Measurements from ENCODE around the gene GLI1. TPM values are rescaled to one million over a fixed set of nuclear protein-coding genes. Genes with fewer than 3 reads are reported as not detected.
"Not testable (repeated sequence)": the region's sequence is repeated elsewhere in the genome, so short reads cannot be mapped to it uniquely, and the experiment has no call there.

GLI1 gene
- total RNA-seq, 1 donor from 2014 or later: 1.3 TPM

GRCh38 chr12:57517718-57518117, 58.1 kb downstream of the GLI1 start:
- intact Hi-C loops (cut with micrococcal nuclease); H3K27ac Mint-ChIP-seq; DNase-seq (ENCODE audit: low spot score); H3K9me3 Mint-ChIP-seq; H3K27me3 Mint-ChIP-seq (ENCODE audit: low read depth); H3K4me3 Mint-ChIP-seq (ENCODE audit: low read depth): not testable (repeated sequence)
- H3K4me1 Mint-ChIP-seq (ENCODE audit: low read depth): peaks cover 27% of the 10 kb centered on the region
- H3K36me3 Mint-ChIP-seq (ENCODE audit: low read depth): peaks cover 70% of the 10 kb centered on the region

GRCh38 chr12:57518176-57518919, 58.8 kb downstream of the GLI1 start:
- Mint-ChIP-seq H3K36me3 (ENCODE audit: low read depth) (peaks cover 64% of the 10 kb centered on the region), H3K4me1 (ENCODE audit: low read depth) (peaks cover 27% of the 10 kb centered on the region), H3K9me3 (no peaks in the 10 kb centered on the region), H3K27ac (peak overlapping the region; percentile 4), H3K27me3 (ENCODE audit: low read depth) (no peaks in the 10 kb centered on the region), H3K4me3 (ENCODE audit: low read depth) (peak overlapping the region; percentile 91)
- intact Hi-C loops (cut with micrococcal nuclease): no loop called here
- no peak for DNase-seq (ENCODE audit: low spot score)

GRCh38 chr12:57518920-57519795, 59.6 kb downstream of the GLI1 start:
- Mint-ChIP-seq H3K9me3 (no peaks in the 10 kb centered on the region), H3K4me1 (ENCODE audit: low read depth) (peaks cover 35% of the 10 kb centered on the region), H3K27ac (peak overlapping the region; percentile 100), H3K27me3 (ENCODE audit: low read depth) (no peaks in the 10 kb centered on the region), H3K4me3 (ENCODE audit: low read depth) (peak overlapping the region; percentile 91), H3K36me3 (ENCODE audit: low read depth) (peaks cover 65% of the 10 kb centered on the region)
- intact Hi-C loops (cut with micrococcal nuclease): no loop called here
- DNase-seq (ENCODE audit: low spot score): no peak

GRCh38 chr12:57519796-57520052, 60.1 kb downstream of the GLI1 start:
- peaks cover 40% of the 10 kb centered on the region for H3K4me1 Mint-ChIP-seq (ENCODE audit: low read depth)
- intact Hi-C loops (cut with micrococcal nuclease): loop anchor here (1.0 to 5.0 kb wide), 6 partner anchors 28 to 432 kb away; partner anchors contain the start of genes ARHGAP9, CTDSP2, DCTN2 and GLI1
- H3K27ac Mint-ChIP-seq: peak overlapping the region; percentile 100
- no peaks in the 10 kb centered on the region for H3K27me3 Mint-ChIP-seq (ENCODE audit: low read depth)
- no peaks in the 10 kb centered on the region for H3K9me3 Mint-ChIP-seq
- DNase-seq (ENCODE audit: low spot score): peak; percentile 39
- H3K4me3 Mint-ChIP-seq (ENCODE audit: low read depth): peak overlapping the region; percentile 91
- peaks cover 65% of the 10 kb centered on the region for H3K36me3 Mint-ChIP-seq (ENCODE audit: low read depth)

- Mint-ChIP-seq H3K27ac (peak within 1 kb of the TSS; percentile 100), H3K9me3 (no peaks in the 10 kb centered on the region), H3K4me1 (ENCODE audit: low read depth) (peaks cover 42% of the 10 kb centered on the region), H3K4me3 (ENCODE audit: low read depth) (peak within 1 kb of the TSS; percentile 91), H3K36me3 (ENCODE audit: low read depth) (peaks cover 59% of the 10 kb centered on the region), H3K27me3 (ENCODE audit: low read depth) (no peaks in the 10 kb centered on the region)
- peak; percentile 99 for DNase-seq (ENCODE audit: low spot score)
- intact Hi-C loops (cut with micrococcal nuclease): loop anchor here (1.0 to 5.0 kb wide), 6 partner anchors 27 to 433 kb away; partner anchors contain the start of genes ARHGAP9, CTDSP2, DCTN2 and GLI1
These were observed 60.7 kb downstream of the GLI1 start, which contains the start of gene DDIT3 for GRCh38 chr12:57520053-57520818. DDIT3 (minus strand) TSS chr12:57520514; CDS start chr12:57517406, 3,108 bp downstream.

GRCh38 chr12:57521525-57522010, 62.0 kb downstream of the GLI1 start:
- no peaks in the 10 kb centered on the region for H3K9me3 Mint-ChIP-seq
- peak overlapping the region; percentile 100 for H3K27ac Mint-ChIP-seq
- peaks cover 42% of the 10 kb centered on the region for H3K4me1 Mint-ChIP-seq (ENCODE audit: low read depth)
- no peaks in the 10 kb centered on the region for H3K27me3 Mint-ChIP-seq (ENCODE audit: low read depth)
- peaks cover 50% of the 10 kb centered on the region for H3K36me3 Mint-ChIP-seq (ENCODE audit: low read depth)
- intact Hi-C loops (cut with micrococcal nuclease): loop anchor here (1.0 to 5.0 kb wide), 4 partner anchors 69 to 434 kb away; partner anchors contain the start of genes CDK4, CTDSP2, NAB2 and PIP4K2C
- H3K4me3 Mint-ChIP-seq (ENCODE audit: low read depth): peak overlapping the region; percentile 86
- peak; percentile 23 for DNase-seq (ENCODE audit: low spot score)

Other genes with a start within 250 kb of the GLI1 start
- gene NXPH4, start 243.0 kb upstream of the GLI1 start, total RNA-seq: 0.82 and 0.90 TPM in 2 replicates
- 295 and 307 TPM in 2 replicates for gene SHMT2, start 230.1 kb upstream of the GLI1 start, total RNA-seq
- 5.6 and 6.1 TPM in 2 replicates for gene STAC3, start 208.6 kb upstream of the GLI1 start, total RNA-seq
- 44.9 and 46.9 TPM in 2 replicates for gene R3HDM2, start 28.7 kb upstream of the GLI1 start, total RNA-seq
- 0.14 TPM in 2 replicates for gene INHBC, start 25.0 kb upstream of the GLI1 start, total RNA-seq
- gene INHBE, start 4.5 kb upstream of the GLI1 start, total RNA-seq: 0.25 and 0.39 TPM in 2 replicates
- gene ARHGAP9, start 20.1 kb downstream of the GLI1 start, total RNA-seq: 105 and 106 TPM in 2 replicates
- 249 and 257 TPM in 2 replicates for gene MARS1, start 28.3 kb downstream of the GLI1 start, total RNA-seq
- gene DDIT3, start 60.7 kb downstream of the GLI1 start, total RNA-seq: 10.9 and 11.4 TPM in 2 replicates
- gene MBD6, start 63.0 kb downstream of the GLI1 start, total RNA-seq: 62.4 and 67.9 TPM in 2 replicates
- gene DCTN2, start 87.4 kb downstream of the GLI1 start, total RNA-seq: 96.7 and 101 TPM in 2 replicates
- gene KIF5A, start 90.3 kb downstream of the GLI1 start, total RNA-seq: 3.0 and 3.4 TPM in 2 replicates
- gene PIP4K2C, start 131.4 kb downstream of the GLI1 start, total RNA-seq: 23.2 and 24.6 TPM in 2 replicates
- gene DTX3, start 145.0 kb downstream of the GLI1 start, total RNA-seq: 17.7 and 21.7 TPM in 2 replicates
- 1.9 and 2.3 TPM in 2 replicates for gene ARHGEF25, start 151.7 kb downstream of the GLI1 start, total RNA-seq
- 10.8 and 11.3 TPM in 2 replicates for gene B4GALNT1, start 173.4 kb downstream of the GLI1 start, total RNA-seq
- 97.4 and 99.1 TPM in 2 replicates for gene OS9, start 234.3 kb downstream of the GLI1 start, total RNA-seq